H1 (cell line): ENCODE data around the gene C1orf74. TPM values are rescaled to one million over a fixed set of nuclear protein-coding genes. Genes with fewer than 3 reads are reported as not detected.
A peak's percentile ranks its signal among the peaks of the same experiment; 100 is the strongest.

Source experiments
- CTCF ChIA-PET: fragments of 300-600 bp; sonication (Branson Sonifier 250); formaldehyde crosslinking; loops from one replicate; lab custom pipeline; 2021; ENCODE audit not compliant: partially characterized antibody; lab: Charles Lee
- POLR2A ChIA-PET: fragments of 300-600 bp; sonication (Branson Sonifier 250); formaldehyde crosslinking; loops from one replicate; lab custom pipeline; 2021; ENCODE audit warnings: inconsistent platforms; ENCODE audit not compliant: partially characterized antibody; lab: Charles Lee
- DNase-seq, 2 experiments: peaks; one replicate each; pipeline versions ENCODE4 v3.0.0 to v3.0.0-alpha.2; 2010 to 2022; ENCODE audit warnings: low spot score in 2 of 2, low read depth in 1 of 2, mixed read lengths in 1 of 2
- FAIRE-seq: peaks from 2 replicates; lab custom pipeline; 2011; peaks lifted over from hg19 to GRCh38; lab: Jason Lieb, UNC
- H2AFZ ChIP-seq: 2 replicates; pipeline ENCODE4 v1.8.1; 2012; ENCODE audit warnings: low read length, inconsistent platforms
- H2AK5ac ChIP-seq: 2 replicates; pipeline ENCODE4 v1.6.1; 2013; ENCODE audit warnings: low read depth, low read length
- H2BK120ac ChIP-seq: replicated peaks from 2 replicates; pipeline ENCODE3; 2013; ENCODE audit warnings: low read depth, low read length, inconsistent platforms
- H2BK12ac ChIP-seq: 2 replicates; pipeline ENCODE4 v1.6.1; 2013; ENCODE audit warnings: low read depth, low read length
- H2BK15ac ChIP-seq: 2 replicates; pipeline ENCODE4 v1.6.1; 2013; ENCODE audit warnings: low read length
- H2BK20ac ChIP-seq: 2 replicates; pipeline ENCODE4 v1.6.1; 2013; ENCODE audit warnings: low read length
- H2BK5ac ChIP-seq: 2 replicates; pipeline ENCODE4 v1.6.1; 2013; ENCODE audit warnings: low read depth, low read length
- H3K14ac ChIP-seq: 2 replicates; pipeline ENCODE4 v1.6.1; 2013; ENCODE audit warnings: inconsistent platforms; ENCODE audit not compliant: insufficient read length
- H3K18ac ChIP-seq: 2 replicates; pipeline ENCODE4 v1.6.1; 2013; ENCODE audit warnings: low read length; ENCODE audit errors: extremely low read depth
- H3K23ac ChIP-seq: 2 replicates; pipeline ENCODE4 v1.6.1; 2013; ENCODE audit warnings: inconsistent platforms; ENCODE audit not compliant: insufficient read length
- H3K23me2 ChIP-seq: 2 replicates; pipeline ENCODE4 v1.6.1; 2013; ENCODE audit warnings: low read depth, low read length
- H3K27ac ChIP-seq: 2 replicates; pipeline ENCODE4 v1.6.1; 2011; ENCODE audit warnings: low read depth, low read length, inconsistent platforms
- H3K27me3 ChIP-seq, 4 experiments: replicated peaks in 1 of 4; 1 replicate in 1 of 4; 2 replicates in 3 of 4; pipeline versions ENCODE4 v1.6.1 to v1.8.1; 2011 to 2013; ENCODE audit warnings: low read length in 3 of 4, mild to moderate bottlenecking in 3 of 4, inconsistent platforms in 2 of 4, mixed read lengths in 2 of 4, moderate library complexity in 1 of 4; ENCODE audit not compliant: control insufficient read depth in 3 of 4, insufficient read depth in 3 of 4; ENCODE audit errors: extremely low read depth in 1 of 4
- H3K36me3 ChIP-seq, 4 experiments: 2 replicates each; pipeline versions ENCODE4 v1.6.1 to v1.8.1; 2011 to 2013; ENCODE audit warnings: mild to moderate bottlenecking in 4 of 4, low read length in 3 of 4, moderate library complexity in 2 of 4, control low read depth in 1 of 4, inconsistent platforms in 1 of 4; ENCODE audit not compliant: insufficient read depth in 4 of 4, control insufficient read depth in 2 of 4
- H3K4ac ChIP-seq: replicated peaks from 2 replicates; pipeline ENCODE3; 2013; ENCODE audit warnings: low read length, low read depth, mixed read lengths, inconsistent platforms; ENCODE audit not compliant: insufficient read length
- H3K4me1 ChIP-seq, 4 experiments: replicated peaks in 1 of 4; 1 replicate in 1 of 4; 2 replicates in 3 of 4; pipeline versions ENCODE4 v1.6.1 to v1.8.1; 2011 to 2013; ENCODE audit warnings: low read length in 3 of 4, inconsistent platforms in 2 of 4, mixed read lengths in 1 of 4; ENCODE audit not compliant: insufficient read depth in 4 of 4, control insufficient read depth in 3 of 4
- H3K4me2 ChIP-seq, 2 experiments: 2 replicates each; pipeline versions ENCODE4 v1.6.1 to v1.8.1; 2011 to 2013; ENCODE audit warnings: low read depth in 2 of 2, low read length in 2 of 2, control low read depth in 1 of 2, inconsistent platforms in 1 of 2, mild to moderate bottlenecking in 1 of 2; ENCODE audit not compliant: insufficient read depth in 1 of 2
- H3K4me3 ChIP-seq, 4 experiments: fragments of 200-600, 300-600 bp in 1 of 4; sonication (generic), shearing (Covaris generic), sonication (Bioruptor Twin) in 1 of 4; 2 replicates each; pipeline versions ENCODE4 v1.5.1 to v1.8.1; 2011 to 2016; ENCODE audit warnings: low read length in 4 of 4, low read depth in 3 of 4, control low read depth in 2 of 4, inconsistent platforms in 2 of 4, mild to moderate bottlenecking in 2 of 4, mixed read lengths in 1 of 4, moderate library complexity in 1 of 4; ENCODE audit not compliant: insufficient read depth in 2 of 4; ENCODE audit errors: extremely low read depth in 1 of 4
- H3K56ac ChIP-seq: replicated peaks from 2 replicates; pipeline ENCODE3; 2013; ENCODE audit warnings: low read depth, mild to moderate bottlenecking, mixed read lengths, low read length, inconsistent platforms; ENCODE audit not compliant: insufficient read length
- H3K79me1 ChIP-seq: 2 replicates; pipeline ENCODE4 v1.6.1; 2013; ENCODE audit warnings: low read depth, low read length, control low read depth
- H3K79me2 ChIP-seq, 2 experiments: 2 replicates each; pipeline versions ENCODE4 v1.6.1 to v1.8.1; 2012 to 2013; ENCODE audit warnings: low read length in 2 of 2, mild to moderate bottlenecking in 2 of 2, inconsistent platforms in 1 of 2; ENCODE audit not compliant: insufficient read depth in 2 of 2, control insufficient read depth in 1 of 2
- H3K9ac ChIP-seq, 4 experiments: replicated peaks in 1 of 4; 1 replicate in 1 of 4; 2 replicates in 3 of 4; pipeline versions ENCODE4 v1.6.1 to v1.8.1; 2011 to 2013; ENCODE audit warnings: low read depth in 3 of 4, low read length in 3 of 4, control low read depth in 2 of 4, mild to moderate bottlenecking in 2 of 4, moderate library complexity in 2 of 4, inconsistent platforms in 1 of 4; ENCODE audit errors: extremely low read depth in 1 of 4
- H3K9me3 ChIP-seq, 2 experiments: 2 replicates each; pipeline versions ENCODE4 v1.6.1 to v1.8.1; 2012 to 2013; ENCODE audit warnings: mild to moderate bottlenecking in 2 of 2, moderate library complexity in 2 of 2, control low read depth in 1 of 2, inconsistent platforms in 1 of 2, low read depth in 1 of 2, low read length in 1 of 2, mixed read lengths in 1 of 2; ENCODE audit not compliant: insufficient read depth in 2 of 2
- H4K20me1 ChIP-seq, 2 experiments: replicated peaks in 1 of 2; 2 replicates each; pipeline versions ENCODE3 to v1.8.1; 2011 to 2013; ENCODE audit warnings: inconsistent platforms in 2 of 2, low read length in 2 of 2, mild to moderate bottlenecking in 1 of 2; ENCODE audit not compliant: insufficient read depth in 2 of 2, control insufficient read depth in 1 of 2
- H4K5ac ChIP-seq: 2 replicates; pipeline ENCODE4 v1.6.1; 2013; ENCODE audit warnings: low read length, low read depth, mixed read lengths, inconsistent platforms; ENCODE audit not compliant: insufficient read length
- H4K8ac ChIP-seq: 2 replicates; pipeline ENCODE4 v1.8.0; 2013; ENCODE audit warnings: mild to moderate bottlenecking, moderate library complexity, low read length, inconsistent platforms; ENCODE audit not compliant: insufficient read depth; ENCODE audit errors: extremely low read depth
- H4K91ac ChIP-seq: replicated peaks from 2 replicates; pipeline ENCODE3; 2013; ENCODE audit warnings: low read length, mixed read lengths, inconsistent platforms; ENCODE audit not compliant: insufficient read length
- ATF3 ChIP-seq: IDR thresholded peaks from 2 replicates; pipeline ENCODE4 v1.6.1; 2011; ENCODE audit warnings: low read depth, mild to moderate bottlenecking, low read length; ENCODE audit not compliant: insufficient read depth
- BCL11A ChIP-seq, 2 experiments: IDR thresholded peaks; one replicate each; pipeline ENCODE4 v1.6.1; 2011; ENCODE audit warnings: low read depth in 2 of 2, low read length in 2 of 2, mild to moderate bottlenecking in 2 of 2
- CEBPB ChIP-seq: IDR thresholded peaks from 2 replicates; pipeline ENCODE4 v1.6.1; 2012; ENCODE audit warnings: low read depth, low read length
- CTBP2 ChIP-seq: IDR thresholded peaks from 2 replicates; pipeline ENCODE4 v1.7.0; 2011; ENCODE audit warnings: borderline replicate concordance, mild to moderate bottlenecking, moderate library complexity, mixed read lengths, low read length; ENCODE audit not compliant: insufficient read depth, insufficient read length
- EP300 ChIP-seq, 2 experiments: IDR thresholded peaks; 1 replicate in 1 of 2; 2 replicates in 1 of 2; pipeline ENCODE4 v1.6.1; 2011 to 2012; ENCODE audit warnings: low read depth in 2 of 2, low read length in 2 of 2, mild to moderate bottlenecking in 2 of 2, borderline replicate concordance in 1 of 2, inconsistent platforms in 1 of 2, moderate library complexity in 1 of 2
- JUND ChIP-seq: IDR thresholded peaks from 2 replicates; pipeline ENCODE4 v1.6.1; 2011; ENCODE audit warnings: mild to moderate bottlenecking, improper control_type of control experiment, low read length
- KDM1A ChIP-seq: fragments of 200-600, 300-600 bp; sonication (generic); IDR thresholded peaks from 2 replicates; pipeline ENCODE4 v1.7.1; 2016; ENCODE audit warnings: mild to moderate bottlenecking, low read length, borderline replicate concordance
- KDM4A ChIP-seq: IDR thresholded peaks from one replicate; pipeline ENCODE4 v1.7.1; 2012; ENCODE audit warnings: low read depth, mild to moderate bottlenecking, moderate library complexity, low read length, inconsistent platforms; ENCODE audit not compliant: severe bottlenecking
- POLR2A ChIP-seq, 2 experiments: IDR thresholded peaks; 1 replicate in 1 of 2; 2 replicates in 1 of 2; pipeline ENCODE4 v1.6.1; 2011; ENCODE audit warnings: low read depth in 2 of 2, low read length in 2 of 2, mild to moderate bottlenecking in 2 of 2; ENCODE audit errors: control extremely low read depth in 1 of 2
- SRF ChIP-seq: IDR thresholded peaks from 2 replicates; pipeline ENCODE4 v1.6.1; 2011; ENCODE audit warnings: mild to moderate bottlenecking, low read depth, low read length, moderate library complexity
- TEAD4 ChIP-seq: IDR thresholded peaks from 2 replicates; pipeline ENCODE4 v1.6.1; 2012; ENCODE audit warnings: low read depth, low read length, inconsistent platforms, mixed read lengths
- WGBS, 2 experiments: shearing (Covaris generic) in 1 of 2; methylation state at CpG; one replicate each; pipeline versions ENCODE4 v1.1.6 to v1.1.7; 2013 to 2015; ENCODE audit warnings: low lambda C conversion rate in 2 of 2, mixed read lengths in 2 of 2, inconsistent platforms in 1 of 2, low coverage in 1 of 2, missing lambda C conversion rate in 1 of 2; ENCODE audit not compliant: insufficient replicate concordance in 2 of 2, insufficient coverage in 1 of 2, insufficient read length in 1 of 2; ENCODE audit errors: extremely low coverage in 1 of 2, missing lambda C conversion rate in 1 of 2; 5-methylcytosine and 5-hydroxymethylcytosine counted together
- polyA plus RNA-seq, 7 experiments: library from polyadenylated mRNA; depleted of rRNA in 3 of 7; stranded (reverse) in 5 of 7; unstranded in 2 of 7; fragments of >200 nt in 5 of 7; fragments of 200-250 nt in 2 of 7; gene quantifications; 1 replicate in 5 of 7; 2 replicates in 1 of 7; 4 replicates in 1 of 7; pipeline versions ENCODE4 v1.2.1 to v1.2.3, GENCODE V29; 2011 to 2013; ENCODE audit warnings: missing spikeins in 2 of 7, mixed read lengths in 2 of 7
- total RNA-seq: library from RNA; stranded (reverse); fragmentation: NEBNext Ultra II Directional; extraction: Animal tissue kit (Norgen Biotek cat#: 25700); gene quantifications from 2 replicates; pipeline ENCODE4 v1.2.1, GENCODE V29; 2021

C1orf74 gene
- total and polyA plus RNA-seq, 2 of the 8 experiments (the other 6 are each of a cell fraction or from before 2014, with no cell fraction given), result 3.1 to 3.9 TPM

DNA sequence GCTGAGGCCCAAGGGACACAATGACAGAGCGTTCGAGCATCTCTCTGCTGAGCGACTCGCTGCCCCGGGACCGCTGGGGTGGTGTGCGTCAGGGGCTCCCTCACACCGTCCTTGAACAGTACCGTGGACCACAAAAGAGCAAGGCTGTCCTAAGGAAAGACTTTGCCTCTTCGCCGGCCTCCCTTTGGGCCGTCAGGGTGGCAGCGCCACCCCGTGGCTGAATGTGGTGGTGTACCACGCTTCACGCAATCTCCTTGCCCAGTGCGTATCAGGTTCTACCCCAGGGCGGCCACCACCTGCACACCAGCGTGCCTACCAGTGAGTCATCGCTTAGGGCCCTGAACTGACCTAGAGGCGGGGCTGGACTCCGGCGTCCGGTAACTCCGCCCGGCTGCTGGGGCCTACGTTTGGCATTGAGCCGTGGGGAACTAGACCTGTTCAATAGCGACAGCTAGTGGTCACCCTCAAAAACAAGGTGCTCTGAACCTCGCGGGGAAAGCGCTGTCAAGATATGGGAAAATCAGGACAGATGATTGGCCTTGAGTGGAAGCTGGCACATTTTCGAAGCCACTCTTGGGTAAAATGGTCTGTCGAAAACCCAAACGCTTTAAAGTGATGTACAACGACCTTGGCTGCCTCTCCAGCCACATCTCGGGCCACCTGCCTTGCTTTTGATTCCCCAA, 36.6 kb downstream of the C1orf74 start:
- Histone ChIP-seq H3K27me3 (peaks cover 0 to 4% (median 0%) of the 10 kb centered on the region in 4 experiments; a peak in 1 of 7 replicates), H4K5ac (no peak overlapping the region), H2BK15ac (no peak overlapping the region), H2BK20ac (no peak overlapping the region), H3K36me3 (no peaks in the 10 kb centered on the region), H3K14ac (no peak overlapping the region), H3K23ac (no peak overlapping the region), H4K91ac (no peak overlapping the region), H3K4ac (no peak overlapping the region), H2BK5ac (no peak overlapping the region), H3K79me2 (no peaks in the 10 kb centered on the region), H2AK5ac (no peak overlapping the region), H3K4me3 (peak overlapping the region in 1 of 4 experiments; percentile 51; a peak in 4 of 8 replicates), H4K8ac (peak overlapping the region; percentile 35; the same call in 1 of the 2 replicates), H2BK120ac (no peak overlapping the region), H3K4me1 (peaks cover 0 to 11% (median 0%) of the 10 kb centered on the region in 4 experiments; a peak in 1 of 7 replicates), H3K79me1 (no peaks in the 10 kb centered on the region), H3K9ac (peak overlapping the region in 1 of 4 experiments; percentile 54; a peak in 1 of 7 replicates), H3K23me2 (no peaks in the 10 kb centered on the region), H3K27ac (no peak overlapping the region), H3K18ac (no peak overlapping the region), H3K4me2 (peak overlapping the region; percentile 8 to 78; a peak in 3 of 4 replicates), H2BK12ac (no peak overlapping the region), H2AFZ (peak overlapping the region; percentile 97), H4K20me1 (no peaks in the 10 kb centered on the region), H3K9me3 (no peaks in the 10 kb centered on the region), H3K56ac (no peak overlapping the region)
- DNase-seq (peak; percentile 99), FAIRE-seq (peak; percentile 81)
- WGBS, 2 experiments, result 6% methylated on average over 37 of the region's 37 CpGs; no CpG with 5 or more reads in 1 of the 2 experiments
- ChIA-PET POLR2A (no interaction called here), CTCF (interaction anchor here (0.6 to 4.0 kb wide), 34 partner anchors 9 to 552 kb away, joined by 3 to 22 read pairs (median 4); partner anchors contain the start of genes LAMB3 and TRAF3IP3)
- TF ChIP-seq KDM1A, result peak; percentile 57; the same call in 1 of the 2 replicates
- TF ChIP-seq SRF, result no peak
- TF ChIP-seq KDM4A, result peak; percentile 68
- TF ChIP-seq CEBPB, result peak; percentile 45; the same call in 1 of the 2 replicates
- peak in 1 of 2 experiments; percentile 76; a peak in 1 of 3 replicates for TF ChIP-seq EP300 (IDR thresholded peaks at IDR 0.05; ENCODE audit: borderline replicate concordance in 1 of 2, low read depth in 2 of 2, low read length in 2 of 2)
- TF ChIP-seq BCL11A (IDR thresholded peaks at IDR 0.05; ENCODE audit: low read depth in 2 of 2, low read length in 2 of 2), result no peak
- TF ChIP-seq CTBP2, result peak; percentile 65
- TF ChIP-seq ATF3, result peak; percentile 76; the same call in 1 of the 2 replicates
- peak; percentile 99 for TF ChIP-seq JUND
- TF ChIP-seq TEAD4, result 0 out of 2 replicates have a peak, but pooled peaks have one; percentile 32
- TF ChIP-seq POLR2A (IDR thresholded peaks at IDR 0.05; ENCODE audit: control extremely low read depth in 1 of 2, low read depth in 2 of 2, low read length in 2 of 2), result no peak
